CD4-positive, alpha-beta T cell treated with Interleukin-15 for 4 hours (primary cell): ENCODE results near the gene COL18A1.

Experiments
- DNase-seq: peaks from one replicate; pipeline ENCODE4 v3.0.0-alpha.2; 2020; ENCODE audit warnings: low spot score

COL18A1 gene

DNA sequence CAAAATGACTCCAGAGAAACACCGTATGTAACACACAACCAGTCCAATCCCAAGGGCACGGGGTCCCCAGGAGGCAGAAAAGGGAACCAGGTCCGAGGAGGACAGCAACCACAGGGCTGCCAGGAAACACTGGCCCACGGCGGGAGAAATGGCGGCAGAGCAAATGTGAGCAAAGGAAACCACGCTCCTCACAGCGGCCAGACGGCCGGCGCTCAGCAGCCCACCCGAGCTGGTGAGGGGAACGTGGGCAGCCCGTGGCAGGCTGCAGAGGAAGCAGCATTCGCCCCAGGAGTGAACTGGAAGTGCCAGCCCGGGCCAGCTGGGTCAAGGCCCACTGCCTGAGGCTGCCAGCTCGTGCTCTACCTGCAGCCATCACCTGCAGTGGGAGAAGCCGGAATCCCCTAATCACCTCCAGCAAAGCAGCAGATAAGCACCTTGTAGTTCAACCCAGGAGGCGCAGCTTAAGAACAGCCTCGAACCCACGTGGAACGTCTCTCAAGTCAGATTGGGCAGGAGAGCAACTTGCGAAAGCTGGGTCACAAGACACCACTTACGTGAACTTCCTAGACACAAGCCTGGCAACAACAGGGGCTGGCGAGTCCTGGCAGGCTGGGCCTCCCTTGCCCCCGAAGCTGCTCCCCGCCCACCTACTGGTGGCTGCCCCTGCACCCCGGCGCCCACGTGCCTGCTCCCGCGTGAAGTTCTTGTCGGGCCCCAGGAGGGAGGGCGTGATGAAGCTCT is 130.5 kb downstream of the COL18A1 start:
- DNase-seq: no peak

DNA sequence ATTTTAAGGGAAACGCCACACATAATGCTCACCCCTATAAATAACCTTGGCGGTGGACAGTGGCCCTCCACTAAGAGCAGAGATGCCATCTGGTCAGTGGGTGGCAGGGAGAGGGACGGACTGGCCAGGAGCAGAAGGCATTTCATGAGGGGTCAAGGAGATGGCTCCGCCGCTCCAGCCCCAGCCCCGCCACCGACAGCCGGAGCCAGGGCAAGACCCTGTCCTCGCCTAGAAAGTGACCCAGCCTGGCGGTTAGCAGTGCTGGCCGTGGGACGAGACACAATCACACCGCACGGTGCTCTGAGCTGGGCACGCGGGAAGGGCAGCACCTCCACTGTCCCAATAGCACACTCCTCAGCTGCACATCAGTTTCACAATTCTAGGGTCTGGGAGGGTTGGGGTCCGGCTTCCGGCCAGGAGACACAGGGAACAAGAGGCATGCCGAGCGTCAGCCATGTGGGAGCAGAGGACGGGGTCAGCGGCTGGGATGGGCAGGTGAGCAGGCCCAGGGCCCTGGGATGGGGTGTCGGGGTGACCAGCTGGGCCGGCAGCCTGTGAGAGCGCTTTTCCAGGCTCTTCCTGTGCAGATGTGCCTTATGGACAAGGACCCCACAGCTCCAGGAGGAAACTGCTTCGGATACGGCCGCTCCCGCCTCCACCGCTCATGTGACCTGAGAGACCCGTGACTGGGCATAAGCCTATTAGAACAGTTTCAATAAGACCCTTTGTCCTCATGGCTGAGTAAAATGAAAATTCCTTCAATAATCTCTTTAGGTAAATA is 131.5 kb downstream of the COL18A1 start:
- DNase-seq: no peak

DNA sequence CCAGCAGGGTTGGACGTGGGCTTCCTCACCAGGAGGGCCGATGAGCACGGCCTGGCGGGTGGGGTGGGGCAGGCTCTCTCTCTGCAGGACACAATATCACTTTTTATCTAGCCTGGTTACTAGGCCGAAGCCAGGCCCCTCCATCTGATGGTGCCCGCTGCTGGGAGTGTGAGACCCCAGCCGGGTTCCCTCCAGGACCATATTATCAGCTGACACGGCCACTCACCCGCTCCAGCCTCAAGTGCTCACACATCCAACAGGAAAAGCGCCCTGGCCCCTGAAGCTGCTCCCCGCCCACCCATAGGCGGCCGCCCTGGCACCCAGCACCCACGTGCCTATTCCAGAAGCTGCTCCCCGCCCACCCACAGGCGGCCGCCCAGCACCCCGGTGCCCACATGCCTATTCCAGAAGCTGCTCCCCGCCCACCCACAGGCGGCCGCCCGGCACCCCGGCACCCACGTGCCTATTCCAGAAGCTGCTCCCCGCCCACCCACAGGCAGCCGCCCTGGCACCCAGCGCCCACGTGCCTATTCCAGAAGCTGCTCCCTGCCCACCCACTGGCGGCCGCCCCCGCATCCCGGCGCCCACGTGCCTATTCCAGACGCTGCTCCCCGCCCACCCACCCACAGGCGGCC is 132.3 kb downstream of the COL18A1 start:
- no peak for DNase-seq

DNA sequence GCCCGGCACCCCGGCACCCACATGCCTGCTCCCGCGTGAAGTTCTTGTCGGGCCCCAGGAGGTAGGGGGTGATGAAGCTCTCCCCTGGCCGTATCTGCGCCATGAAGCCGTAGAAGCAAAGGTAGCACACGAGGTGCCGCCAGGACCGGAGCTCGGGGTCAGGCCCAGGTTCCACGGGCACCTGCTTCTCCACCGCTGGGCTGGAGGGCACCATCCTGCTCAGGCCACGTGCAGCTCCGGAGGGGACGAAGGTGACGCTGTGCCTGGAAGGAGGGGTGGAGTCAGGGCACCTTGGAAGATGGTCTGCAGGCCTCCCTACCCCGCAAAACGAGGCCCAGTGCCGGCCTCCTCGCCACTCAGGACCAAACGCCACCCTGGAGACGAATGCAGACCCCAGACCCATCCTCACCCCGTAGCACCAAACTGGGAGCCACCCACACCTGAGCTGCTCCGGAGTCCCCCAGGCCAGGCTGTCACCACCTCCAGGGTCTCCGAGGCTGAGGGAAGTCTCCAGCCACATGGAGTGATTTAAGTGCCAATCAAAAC is 132.9 kb downstream of the COL18A1 start:
- DNase-seq: no peak

DNA sequence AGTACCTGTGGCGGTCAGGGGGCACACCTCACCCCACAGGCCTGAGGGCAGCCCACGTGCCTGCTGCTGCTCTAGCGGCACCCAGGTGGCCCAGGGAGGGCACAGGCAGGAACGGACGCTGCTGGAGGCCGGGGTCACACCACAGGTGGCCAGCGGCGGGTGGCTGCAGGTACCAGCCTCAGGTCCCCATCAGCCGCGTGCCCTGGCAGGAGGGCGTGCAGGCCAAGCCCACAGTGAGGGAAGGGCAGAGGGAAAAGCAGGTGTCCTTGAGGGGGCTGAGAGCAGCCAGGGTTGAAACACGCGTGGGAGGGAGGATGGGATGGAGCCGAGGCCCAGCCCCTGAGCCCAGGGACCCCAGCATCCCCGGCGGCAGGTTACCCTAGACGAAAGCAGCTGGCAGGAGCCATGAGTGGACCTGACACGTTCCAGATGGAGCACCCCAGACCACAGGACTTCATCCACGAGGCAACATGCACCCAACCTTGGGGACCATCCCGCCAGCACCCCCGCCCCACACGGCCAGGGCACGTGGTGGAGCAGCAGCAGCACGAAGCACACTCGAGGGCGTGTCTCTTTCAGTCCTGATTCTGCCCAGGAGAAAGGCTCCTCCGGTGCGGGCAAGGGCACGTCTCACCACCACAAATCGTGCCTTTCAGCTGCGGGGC is 133.5 kb downstream of the COL18A1 start:
- DNase-seq: no peak

DNA sequence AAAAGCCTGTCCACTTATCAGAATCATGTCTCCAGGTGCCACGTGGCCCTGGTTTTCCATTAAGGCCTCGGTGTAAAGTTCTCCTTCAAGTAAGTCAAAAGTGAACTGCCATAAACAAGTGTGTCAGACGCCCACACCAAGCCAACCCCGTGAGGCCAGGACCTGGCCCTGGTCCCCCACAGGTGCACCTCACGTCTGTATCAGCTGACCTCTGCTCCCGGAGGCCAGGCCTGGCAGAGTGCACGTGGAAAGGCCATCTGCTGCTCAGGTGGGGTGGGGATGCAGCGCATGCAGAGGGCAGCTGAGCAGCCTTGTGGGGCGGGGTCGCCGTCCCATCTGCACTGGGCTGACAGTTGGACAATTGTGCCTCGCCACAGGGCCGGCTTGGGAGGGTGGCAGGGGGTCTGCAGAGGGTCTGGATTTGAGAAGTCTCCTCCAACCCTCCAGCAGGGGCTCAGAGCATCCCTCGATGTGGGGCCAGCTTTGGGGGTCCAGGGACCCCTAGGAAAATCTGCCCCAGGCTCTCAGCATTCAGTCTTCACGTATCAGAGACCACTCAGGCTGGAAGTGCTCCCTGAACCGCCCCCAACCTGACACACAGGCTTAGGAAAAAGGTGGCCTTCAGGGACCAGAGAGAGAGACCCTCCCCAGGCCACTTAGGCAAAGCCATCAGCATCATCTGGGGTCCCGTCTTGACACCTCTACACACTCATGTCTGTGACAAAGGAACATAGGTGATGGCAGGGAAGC is 134.3 kb downstream of the COL18A1 start:
- DNase-seq: no peak

DNA sequence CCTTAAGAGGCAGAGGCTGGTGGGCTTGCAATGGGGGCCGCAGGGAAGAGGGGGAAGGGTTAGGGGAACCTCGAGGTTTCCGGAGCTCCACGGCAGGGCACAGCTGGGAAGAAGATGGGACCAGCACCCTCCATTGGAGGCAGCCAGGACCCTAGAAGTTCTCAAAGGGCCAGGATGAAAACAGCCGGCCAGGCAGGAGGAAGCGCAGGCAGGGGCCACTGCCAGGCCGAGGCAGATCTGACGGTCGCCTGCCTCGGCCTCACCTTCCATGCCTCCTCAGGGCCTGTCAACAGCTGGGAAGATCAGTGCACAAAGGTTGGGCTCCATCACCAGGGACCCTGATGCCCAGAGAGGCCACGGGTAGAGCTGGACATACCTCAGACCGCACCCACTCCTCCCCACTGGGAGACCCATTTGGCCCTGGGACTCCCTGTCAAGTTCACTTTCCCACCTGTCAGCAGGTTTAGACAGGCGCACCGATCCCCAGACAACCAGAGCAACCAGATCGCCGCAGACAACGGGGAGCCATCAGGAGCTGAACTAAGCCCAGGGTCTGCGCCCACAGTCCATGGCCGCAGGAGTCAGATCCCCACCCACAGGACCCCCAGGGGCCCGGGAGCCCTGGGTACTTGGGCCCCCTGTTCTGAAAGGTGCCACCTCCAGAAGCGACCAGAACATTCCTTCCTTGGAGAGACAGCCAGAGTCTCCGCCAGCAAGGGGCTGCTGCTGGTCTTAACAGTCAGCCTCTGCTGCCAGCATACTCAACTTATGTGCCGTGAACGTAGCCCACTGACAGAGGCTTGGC is 135.0 kb downstream of the COL18A1 start:
- no peak for DNase-seq

DNA sequence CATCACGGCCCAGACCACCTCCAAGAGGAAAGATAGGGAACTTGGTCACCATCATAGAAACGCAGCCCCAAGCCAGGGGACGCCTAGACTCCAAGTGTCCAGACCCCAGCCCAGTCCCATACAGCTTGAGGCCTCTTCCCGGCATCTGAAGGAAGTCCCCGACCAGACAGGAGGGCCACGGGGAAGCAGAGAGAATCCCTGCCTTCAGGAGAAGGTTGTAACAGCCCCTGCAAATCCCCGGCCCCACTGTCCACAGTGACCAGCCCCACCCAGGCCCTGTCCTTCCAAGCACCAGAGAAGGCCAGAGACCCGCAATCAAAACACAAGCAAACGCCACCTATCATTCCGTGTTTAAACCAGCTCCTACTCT is 135.6 kb downstream of the COL18A1 start:
- no peak for DNase-seq

DNA sequence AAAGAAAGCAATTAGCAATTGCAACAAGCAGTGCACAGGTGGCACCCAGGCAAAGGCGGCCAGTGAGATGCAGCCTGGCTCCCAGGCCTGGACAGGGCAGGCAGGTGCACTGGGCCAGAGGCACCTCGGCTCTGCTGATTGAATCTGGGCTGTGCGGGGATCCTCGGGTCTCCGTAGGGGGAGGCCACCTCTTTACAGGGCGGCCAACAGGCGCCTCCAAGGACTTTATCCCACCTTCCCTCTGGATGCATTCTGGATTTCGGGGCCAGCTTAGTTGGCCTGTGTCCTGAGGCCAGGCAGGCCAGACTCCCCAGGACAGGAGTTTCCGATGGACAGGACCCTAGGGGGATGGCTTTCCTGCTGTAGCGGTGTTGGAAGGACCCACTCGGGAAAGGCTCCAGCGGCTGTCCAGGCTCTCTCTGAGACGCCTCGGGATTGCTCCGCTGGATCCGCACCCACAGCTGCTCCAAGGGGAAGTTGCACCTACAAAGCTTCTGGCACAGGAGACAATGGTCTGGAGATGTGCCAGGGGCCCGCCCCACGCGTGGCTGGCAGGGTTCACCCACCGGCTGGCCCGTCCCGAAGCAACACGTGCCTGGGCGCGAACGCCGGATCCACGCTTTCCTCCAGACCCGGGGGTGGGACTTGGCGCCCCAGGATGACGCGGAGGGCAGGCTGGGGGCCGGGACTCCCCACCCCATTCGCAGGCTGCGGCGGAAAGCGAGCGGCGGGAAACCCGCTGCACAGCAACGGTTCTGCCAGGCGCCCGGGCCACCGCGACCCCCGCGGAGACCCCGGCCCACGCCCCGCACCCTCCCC is 136.5 kb downstream of the COL18A1 start:
- peak; percentile 60 for DNase-seq

DNA sequence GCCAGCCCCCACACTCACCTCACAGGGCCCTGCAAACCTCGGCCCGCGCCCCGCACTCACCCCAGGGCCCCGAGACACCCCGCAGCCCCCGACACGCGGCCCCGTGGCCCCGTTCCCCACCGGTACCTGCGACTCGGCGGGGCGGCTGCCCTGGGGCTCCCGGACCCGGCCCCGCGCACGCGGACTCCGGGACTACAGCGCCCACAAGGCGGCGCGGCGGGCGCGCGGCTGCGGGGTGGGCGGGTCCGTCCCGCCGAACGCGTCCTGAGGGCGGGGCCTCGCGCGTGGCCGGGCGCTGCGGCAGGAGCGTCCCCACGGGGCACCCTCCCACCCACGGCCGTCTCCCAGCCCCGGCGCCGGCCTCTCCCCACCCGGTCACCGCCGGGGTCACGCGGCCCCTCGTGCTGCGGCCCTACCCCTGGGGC is 137.3 kb downstream of the COL18A1 start, which contains the start of gene SLC19A1:
Gene SLC19A1 (minus strand): TSS at position 199 of the 425 bp plus-strand sequence. CDS start 4,481 bp downstream, outside the sequence.
- peak; percentile 61 for DNase-seq

DNA sequence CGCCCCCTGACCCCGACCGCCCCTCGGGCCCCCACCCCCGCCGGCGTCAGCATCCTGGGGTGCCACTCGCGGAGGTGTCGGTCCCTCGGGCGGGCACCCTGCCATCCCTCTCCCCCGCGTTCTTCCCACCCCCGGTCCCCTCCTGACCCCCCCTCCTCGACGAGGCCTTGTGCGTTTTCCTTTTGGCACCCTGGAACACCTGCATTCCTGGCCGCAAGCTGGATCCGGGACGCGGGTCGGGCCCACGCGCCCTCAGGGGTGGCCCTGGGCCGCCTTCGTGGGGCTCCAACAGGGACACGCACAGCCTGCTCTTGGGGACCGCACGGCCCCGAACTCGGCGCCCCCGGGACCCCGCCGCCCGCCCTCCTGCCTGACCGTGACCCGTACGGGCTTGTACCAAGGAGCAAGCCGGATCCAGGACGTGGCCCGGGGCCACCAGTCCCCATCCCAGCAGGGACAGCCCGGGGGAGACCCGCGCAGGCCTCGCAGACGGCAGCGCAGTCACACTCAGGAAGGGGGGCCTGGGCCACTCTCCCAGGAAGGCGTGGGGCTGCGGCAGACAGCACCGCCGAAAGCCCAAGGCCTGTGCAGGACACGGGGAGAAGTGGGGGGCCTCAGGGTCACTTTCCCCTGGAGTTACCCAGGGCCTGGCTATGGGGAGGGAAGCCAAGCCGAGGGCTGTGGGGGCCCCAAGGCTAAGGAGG is 137.9 kb downstream of the COL18A1 start:
- DNase-seq: no peak

DNA sequence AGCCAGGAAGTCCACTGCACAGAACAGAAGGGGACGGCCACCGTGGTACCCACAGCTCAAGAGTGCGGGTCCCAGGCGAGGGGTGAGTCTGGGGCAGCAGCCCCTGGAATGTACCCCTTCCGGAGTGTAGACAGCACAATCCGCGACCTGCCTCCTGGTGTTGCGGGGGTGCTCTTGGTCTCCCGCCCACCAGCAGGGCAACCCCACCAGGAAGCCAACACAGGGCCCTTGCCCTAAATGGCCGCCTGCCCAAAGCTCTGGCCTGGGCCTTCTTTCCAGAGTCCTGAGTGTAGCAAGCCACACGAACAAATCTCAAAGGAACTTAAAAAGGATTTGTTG is 138.4 kb downstream of the COL18A1 start:
- no peak for DNase-seq

DNA sequence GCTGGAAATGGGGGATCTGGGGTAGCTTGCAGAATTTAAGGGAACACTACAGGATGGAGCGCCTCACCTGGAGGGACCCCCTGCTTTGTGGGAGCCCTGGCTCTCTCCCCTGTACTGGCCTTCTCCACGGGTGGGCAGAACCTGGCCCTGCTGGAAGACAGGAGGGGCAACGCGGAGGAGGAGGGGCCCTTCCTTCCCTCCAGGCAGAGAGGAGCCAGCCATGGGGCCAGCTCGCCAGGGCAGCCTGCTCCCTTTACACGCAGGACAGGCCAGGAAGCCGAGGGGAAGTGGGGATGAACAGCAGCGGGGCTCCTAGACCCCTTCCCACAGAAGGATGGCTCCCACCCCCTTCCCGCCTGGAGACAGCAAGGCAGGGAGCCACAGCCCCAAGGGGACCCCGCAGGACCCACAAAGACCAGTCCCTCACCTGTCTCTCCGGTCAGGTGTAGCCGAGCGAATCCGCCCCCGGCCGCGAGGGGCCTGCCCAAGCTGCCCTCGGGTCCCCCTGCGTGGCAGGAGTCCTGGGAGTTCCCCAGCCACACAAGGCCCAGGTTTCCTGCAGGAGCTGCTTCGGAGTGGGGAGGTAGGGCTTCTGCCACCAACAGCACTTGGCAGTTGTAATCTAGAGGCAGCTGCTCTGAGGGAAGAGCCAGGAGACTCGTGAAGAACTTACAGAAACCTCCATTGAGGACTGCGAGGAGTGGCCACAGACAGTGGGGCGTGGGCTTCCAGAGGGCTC is 138.9 kb downstream of the COL18A1 start:
- no peak for DNase-seq

DNA sequence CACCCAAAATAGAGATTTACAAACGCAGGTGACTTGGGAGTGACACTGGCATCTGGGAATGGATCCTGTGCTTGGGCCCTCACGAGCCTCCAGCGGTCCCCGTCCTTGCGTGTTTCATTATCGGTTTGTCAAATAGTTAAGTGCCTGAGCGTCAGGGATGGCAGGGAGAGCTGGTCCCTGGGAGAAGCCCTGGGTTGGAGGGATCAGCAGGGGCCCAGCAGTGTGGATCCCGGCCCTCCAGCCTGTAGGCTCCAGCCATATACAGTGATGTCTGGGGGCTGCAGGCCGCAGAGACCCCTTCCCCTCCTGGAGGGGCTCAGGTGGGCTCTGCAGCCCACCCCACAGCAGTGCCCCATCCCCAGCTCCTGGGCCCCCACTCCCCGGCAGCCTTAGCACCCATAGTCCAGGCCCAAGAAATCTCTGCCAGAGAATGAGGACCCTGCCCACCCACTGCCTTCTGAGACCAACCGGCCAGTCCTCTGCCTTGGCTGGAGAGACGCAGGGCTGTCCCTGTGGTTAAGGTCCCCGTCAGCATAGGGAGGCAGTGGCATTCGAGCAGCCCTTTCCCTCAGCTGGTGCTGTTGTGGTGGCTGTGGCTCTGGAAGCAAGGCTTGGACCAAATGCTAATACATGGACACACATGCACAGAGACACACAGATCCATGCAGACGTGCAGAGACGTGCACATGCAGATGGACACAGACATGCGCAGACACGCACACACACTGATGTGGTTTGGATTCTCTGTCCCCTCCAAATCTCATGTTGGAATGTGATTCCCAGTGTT is 139.7 kb downstream of the COL18A1 start:
- no peak for DNase-seq

DNA sequence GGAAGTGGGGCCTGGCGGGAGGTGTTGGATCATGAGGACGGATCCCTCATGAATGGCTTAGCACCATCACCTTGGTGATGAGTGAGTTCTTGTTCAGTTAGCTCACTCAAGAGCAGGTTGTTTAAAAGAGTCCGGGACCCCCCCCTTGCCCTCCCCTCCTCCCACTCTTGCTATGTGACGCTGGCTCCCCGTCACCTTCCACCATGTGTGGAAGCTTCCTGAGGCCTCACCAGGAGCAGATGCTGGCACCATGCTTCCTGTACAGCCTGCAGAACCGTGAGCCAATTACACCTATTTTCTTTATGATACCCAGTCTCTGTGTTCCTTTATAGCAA is 140.2 kb downstream of the COL18A1 start:
- no peak for DNase-seq

DNA sequence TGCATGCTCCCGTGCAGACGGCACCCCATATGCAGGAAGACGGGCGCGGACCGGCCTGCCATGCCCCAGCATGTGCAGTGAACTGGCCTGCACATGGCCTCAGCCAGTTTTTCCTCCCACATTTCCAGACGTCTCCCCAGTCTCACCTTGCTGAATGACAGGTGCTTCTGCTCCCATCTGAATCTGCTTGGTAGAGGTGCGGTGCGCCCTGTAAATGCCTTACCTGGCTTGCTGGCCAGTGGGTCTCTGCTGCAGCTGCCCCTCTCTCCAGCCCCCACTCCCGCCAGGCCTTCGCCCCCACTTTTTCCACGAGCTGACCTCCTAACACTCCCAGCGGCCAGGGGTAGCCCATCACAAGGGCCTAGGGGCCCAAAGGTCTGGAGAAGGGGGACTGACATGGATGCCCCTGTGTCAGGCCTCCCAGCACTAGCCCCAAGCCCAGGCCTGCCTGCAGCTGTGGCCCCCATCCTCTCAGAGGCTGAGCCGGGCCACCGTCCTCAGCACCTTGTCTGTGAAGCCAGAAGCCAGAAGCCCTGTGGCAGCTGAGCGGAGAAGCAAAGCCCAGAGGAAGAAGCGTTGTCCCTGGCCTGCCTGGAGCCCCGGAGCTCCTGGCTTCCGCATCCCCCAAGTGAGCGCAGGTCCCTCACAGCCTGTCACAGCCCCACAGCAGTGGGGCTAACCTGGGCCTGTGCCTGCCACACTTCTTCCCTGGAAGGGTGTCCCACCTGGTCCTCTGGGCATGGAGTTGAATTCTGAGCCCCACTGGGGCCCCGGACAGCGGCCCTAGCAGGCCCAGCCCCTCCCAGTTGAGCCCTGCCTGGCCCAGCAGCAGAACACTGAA is 140.9 kb downstream of the COL18A1 start:
- DNase-seq: no peak
